ENCODE results near the gene THBS1. TPM values are rescaled to one million over a fixed set of nuclear protein-coding genes. Genes with fewer than 3 reads are reported as not detected.

Gene THBS1
- total and polyA plus RNA-seq, 4 experiments from 2014 or later: 0.77 to 7.6 (median 2.6) TPM

- H3K36me3 Mint-ChIP-seq: no peaks in the 10 kb centered on the region
- no peak overlapping the region for H3K4me3 ChIP-seq (ENCODE audit: low read length in 2 of 2)
- H3K27me3 Mint-ChIP-seq: no peaks in the 10 kb centered on the region
- H3K27ac Mint-ChIP-seq: no peak overlapping the region
- peaks cover 4 to 8% (median 6%) of the 10 kb centered on the region in 4 donors for H3K4me1 Mint-ChIP-seq
- H3K36me3 ChIP-seq (ENCODE audit: insufficient read depth, low read length): no peaks in the 10 kb centered on the region
- CTCF ChIA-PET (ENCODE audit: partially characterized antibody): interaction anchor here (1.0 kb wide), 1 partner anchor 53 kb away, joined by 3 read pairs; no protein-coding TSS in a partner anchor
- DNase-seq: no peak
- no peak overlapping the region for H3K27ac ChIP-seq (ENCODE audit: low read depth, low read length)
- no peaks in the 10 kb centered on the region for H3K9me3 ChIP-seq (ENCODE audit: control insufficient read depth in 1 of 2, low read length in 2 of 2)
- peaks cover 11% of the 10 kb centered on the region for H3K4me1 ChIP-seq (ENCODE audit: insufficient read depth, low read length)
- H3K27me3 ChIP-seq (ENCODE audit: insufficient read depth, low read length): no peaks in the 10 kb centered on the region
- H3K9me3 Mint-ChIP-seq: no peaks in the 10 kb centered on the region
- POLR2A ChIA-PET (ENCODE audit: partially characterized antibody): interaction anchor here (1.0 to 1.2 kb wide), 2 partner anchors 20 to 23 kb away, joined by 3 to 5 read pairs; no protein-coding TSS in a partner anchor
- intact Hi-C loops (cut with micrococcal nuclease): no loop called here
- H3K4me3 Mint-ChIP-seq: no peak overlapping the region
Observed at GRCh38 chr15:39646425-39646824, 65.5 kb downstream of the THBS1 start.

Other genes with a start within 250 kb of the THBS1 start
- 1 to 10 TPM in 1 of 2 experiments, under 1 TPM in 1; 0.47 to 1.1 TPM for gene FSIP1, start 201.8 kb downstream of the THBS1 start, total RNA-seq
- 1 to 10 TPM; 1.1 to 1.6 TPM for gene FSIP1, start 201.8 kb downstream of the THBS1 start, polyA plus RNA-seq

Measured in CD4-positive, alpha-beta memory T cell (primary cell).